PC-9 (cell line): ENCODE measurements around the gene HOXD3. TPM values are rescaled to one million over a fixed set of nuclear protein-coding genes. Genes with fewer than 3 reads are reported as not detected.

Source experiments
- BruUV-seq: library from RNA; stranded (reverse); fragments of 400-500 nt; replicated peaks from 2 replicates; lab custom pipeline; 2021; lab: Mats Ljungman, UMichigan
- CTCF ChIA-PET: fragments of 300-600 bp; sonication (Branson Sonifier 250); formaldehyde crosslinking; loops from one replicate; lab custom pipeline; 2022; ENCODE audit warnings: antibody characterized with exemption; lab: Charles Lee
- POLR2A ChIA-PET: fragments of 300-600 bp; sonication (Branson Sonifier 250); formaldehyde crosslinking; loops from one replicate; lab custom pipeline; 2022; ENCODE audit warnings: antibody characterized with exemption; ENCODE audit not compliant: unreplicated experiment; lab: Charles Lee
- DNase-seq, 2 experiments: peaks; one replicate each; pipeline versions ENCODE4 v3.0.0 to v3.0.0-alpha.2; 2015 to 2022; ENCODE audit warnings: mixed read lengths in 1 of 2
- H2AFZ ChIP-seq: fragments of 200-600 bp; sonication (generic); 2 replicates; pipeline ENCODE4 v1.8.1; 2017; ENCODE audit warnings: antibody characterized with exemption
- H3F3A ChIP-seq: fragments of 200-600 bp; sonication (generic); 2 replicates; pipeline ENCODE4 v1.8.1; 2017; ENCODE audit warnings: antibody characterized with exemption, mild to moderate bottlenecking, low read depth; ENCODE audit not compliant: insufficient read depth
- H3K27ac ChIP-seq: fragments of 200-600 bp; sonication (generic); 2 replicates; pipeline ENCODE4 v1.6.1; 2016; ENCODE audit warnings: mixed run types
- H3K27me3 ChIP-seq: fragments of 200-600 bp; sonication (generic); 2 replicates; pipeline ENCODE4 v1.6.1; 2016; ENCODE audit warnings: low read depth, mixed run types; ENCODE audit not compliant: insufficient read depth
- H3K36me3 ChIP-seq: fragments of 200-600 bp; sonication (generic); 2 replicates; pipeline ENCODE4 v1.6.1; 2016; ENCODE audit warnings: low read depth, mixed run types
- H3K4me1 ChIP-seq: fragments of 200-600 bp; sonication (generic); replicated peaks from 2 replicates; pipeline ENCODE4 v1.6.1; 2016; ENCODE audit warnings: mixed run types; ENCODE audit not compliant: insufficient read depth
- H3K4me2 ChIP-seq: fragments of 200-600 bp; sonication (generic); 2 replicates; pipeline ENCODE4 v1.6.1; 2017; ENCODE audit warnings: mixed run types
- H3K4me3 ChIP-seq: fragments of 200-600 bp; sonication (generic); 2 replicates; pipeline ENCODE4 v1.6.1; 2016; ENCODE audit warnings: mixed run types
- H3K79me2 ChIP-seq: fragments of 200-600 bp; sonication (generic); 2 replicates; pipeline ENCODE4 v1.6.1; 2017; ENCODE audit warnings: low read depth, mixed run types
- H3K9me2 ChIP-seq: fragments of 200-600 bp; sonication (generic); 2 replicates; pipeline ENCODE4 v1.8.1; 2017; ENCODE audit warnings: mild to moderate bottlenecking; ENCODE audit not compliant: insufficient read depth
- H3K9me3 ChIP-seq: fragments of 200-600 bp; sonication (generic); 2 replicates; pipeline ENCODE4 v1.8.1; 2016; ENCODE audit warnings: low read depth; ENCODE audit not compliant: insufficient read depth
- H4K20me1 ChIP-seq: fragments of 200-600 bp; sonication (generic); 2 replicates; pipeline ENCODE4 v1.8.1; 2017; ENCODE audit not compliant: insufficient read depth
- CTCF ChIP-seq: fragments of 200-600 bp; sonication (generic); conservative IDR thresholded peaks from 2 replicates; pipeline ENCODE4 v1.6.1; 2017; ENCODE audit warnings: mixed run types, antibody characterized with exemption, mild to moderate bottlenecking, moderate library complexity
- EZH2 ChIP-seq: fragments of 200-600 bp; sonication (generic); IDR thresholded peaks from 2 replicates; pipeline ENCODE4 v1.8.0; 2017; ENCODE audit warnings: antibody characterized with exemption, low read depth
- intact Hi-C: fragments of 100-400 bp; cut with micrococcal nuclease; formaldehyde crosslinking; loops from one replicate; pipeline ENCODE4 v1.10.0; 2022; ENCODE audit not compliant: unreplicated experiment
- total RNA-seq: library from RNA; stranded (reverse); gene quantifications from 2 replicates; pipeline ENCODE4 v1.2.3, GENCODE V29; 2021

Gene HOXD3
- total RNA-seq, 1 experiment from 2014 or later, result not detected

GRCh38 chr2:176114930-176115625 lies 42.0 kb upstream of the HOXD3 start:
- no peak overlapping the region for H3K27ac ChIP-seq
- no peaks in the 10 kb centered on the region for H3K9me3 ChIP-seq
- intact Hi-C loops, result loop anchor here (5.0 kb wide), 1 partner anchor 1032 kb away; no protein-coding TSS in a partner anchor
- DNase-seq, result no peak
- H4K20me1 ChIP-seq, result no peaks in the 10 kb centered on the region
- no peaks in the 10 kb centered on the region for H3K9me2 ChIP-seq
- H3K4me3 ChIP-seq, result no peak overlapping the region
- H3K4me2 ChIP-seq, result no peak overlapping the region
- POLR2A ChIA-PET, result no interaction called here
- H3K79me2 ChIP-seq, result no peaks in the 10 kb centered on the region
- CTCF ChIA-PET, result interaction anchor here (0.6 kb wide), 1 partner anchor 1034 kb away, joined by 3 read pairs; no protein-coding TSS in a partner anchor
- H3K27me3 ChIP-seq, result peaks cover 87% of the 10 kb centered on the region
- H3F3A ChIP-seq, result no peaks in the 10 kb centered on the region
- no TSS peak for BruUV-seq
- H3K4me1 ChIP-seq, result no peaks in the 10 kb centered on the region
- TF ChIP-seq EZH2 (no peak), CTCF (no peak)
- H3K36me3 ChIP-seq, result no peaks in the 10 kb centered on the region
- no peak overlapping the region for H2AFZ ChIP-seq

- H4K20me1 ChIP-seq, result no peaks in the 10 kb centered on the region
- peaks cover 92% of the 10 kb centered on the region for H3K27me3 ChIP-seq
- no peak for TF ChIP-seq CTCF
- TF ChIP-seq EZH2, result no peak
- H3K4me2 ChIP-seq, result no peak within 1 kb of the TSS
- intact Hi-C loops, result no loop called here
- no peaks in the 10 kb centered on the region for H3F3A ChIP-seq
- no peaks in the 10 kb centered on the region for H3K36me3 ChIP-seq
- no peaks in the 10 kb centered on the region for H3K4me1 ChIP-seq
- H3K9me2 ChIP-seq, result no peaks in the 10 kb centered on the region
- DNase-seq, result no peak
- ChIA-PET POLR2A (no interaction called here), CTCF (no interaction called here)
- H2AFZ ChIP-seq, result no peak within 1 kb of the TSS
- H3K79me2 ChIP-seq, result no peaks in the 10 kb centered on the region
- no peaks in the 10 kb centered on the region for H3K9me3 ChIP-seq
- H3K27ac ChIP-seq, result no peak within 1 kb of the TSS
- no TSS peak for BruUV-seq
- no peak within 1 kb of the TSS for H3K4me3 ChIP-seq
These were observed 41.0 kb upstream of the HOXD3 start, which contains the start of gene HOXD10 for GRCh38 chr2:176115883-176116813. HOXD10 (plus strand) TSS chr2:176116778; CDS start chr2:176116834, 56 bp downstream.

- H3K79me2 ChIP-seq, result no peaks in the 10 kb centered on the region
- H3K4me3 ChIP-seq, result no peak overlapping the region
- no peak overlapping the region for H3K4me2 ChIP-seq
- no peaks in the 10 kb centered on the region for H3K9me2 ChIP-seq
- TF ChIP-seq EZH2 (no peak), CTCF (no peak)
- BruUV-seq, result no TSS peak
- intact Hi-C loops, result no loop called here
- no peaks in the 10 kb centered on the region for H3F3A ChIP-seq
- no peaks in the 10 kb centered on the region for H3K36me3 ChIP-seq
- no peak overlapping the region for H3K27ac ChIP-seq
- ChIA-PET CTCF (no interaction called here), POLR2A (no interaction called here)
- H3K9me3 ChIP-seq, result no peaks in the 10 kb centered on the region
- peaks cover 87% of the 10 kb centered on the region for H3K27me3 ChIP-seq
- H4K20me1 ChIP-seq, result no peaks in the 10 kb centered on the region
- no peak for DNase-seq
- no peaks in the 10 kb centered on the region for H3K4me1 ChIP-seq
- no peak overlapping the region for H2AFZ ChIP-seq
These were observed 39.8 kb upstream of the HOXD3 start for GRCh38 chr2:176117162-176117822.
